HK-2 (cell line): Measurements from ENCODE around the gene FAM131B.
"Not testable (repeated sequence)": the region's sequence is repeated elsewhere in the genome, so short reads cannot be mapped to it uniquely, and the experiment has no call there.

ENCODE experiments used
- DNase-seq: peaks from one replicate; pipeline ENCODE4 v3.0.0-alpha.2; 2018; ENCODE audit not compliant: unreplicated experiment

The FAM131B gene

DNA sequence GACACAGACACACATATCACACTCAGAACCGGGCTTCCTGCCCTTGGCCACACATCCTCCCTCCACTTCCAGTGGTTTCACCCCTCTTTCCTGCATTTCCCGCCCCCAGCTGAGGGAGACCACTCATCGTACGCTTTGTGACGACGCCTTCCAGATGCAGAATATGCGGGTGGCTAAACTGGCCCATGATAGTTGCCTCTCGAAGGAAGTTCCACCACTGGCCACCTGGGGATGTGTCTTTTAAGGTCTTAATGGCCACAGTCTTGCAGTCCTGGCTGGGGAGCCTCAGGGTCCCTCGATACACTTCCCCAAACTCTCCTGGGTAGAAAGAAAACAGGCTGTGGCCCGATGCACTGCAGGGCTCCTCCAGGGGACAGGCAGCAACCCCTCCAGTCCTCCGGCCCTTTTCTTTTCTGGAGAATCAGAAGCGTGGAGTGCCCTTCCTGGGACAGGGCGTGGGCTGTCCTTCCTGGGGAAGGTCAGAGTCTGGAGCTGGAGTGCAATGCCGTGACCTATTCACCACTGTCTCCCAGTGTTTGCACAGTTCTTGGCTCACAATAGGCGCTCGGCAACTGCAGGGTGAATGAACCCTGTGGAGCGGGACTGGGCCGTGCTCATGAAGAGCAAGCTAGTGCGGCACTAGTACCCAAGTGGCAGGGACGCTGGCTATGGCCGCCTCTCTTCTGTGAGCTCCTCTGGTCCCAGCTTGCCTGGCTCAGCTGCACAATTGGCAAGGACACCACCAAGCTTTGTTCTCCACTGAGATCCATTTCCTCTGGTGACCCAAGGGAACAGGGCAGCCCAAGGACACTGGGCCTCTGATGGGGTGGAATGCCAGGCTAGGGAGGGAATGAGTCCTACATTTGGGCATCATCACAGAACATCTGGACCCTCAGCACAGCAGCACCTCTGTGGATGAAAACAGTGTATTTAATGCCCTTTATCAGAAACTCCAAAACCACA, 33.0 kb upstream of the FAM131B start:
- DNase-seq = no peak

DNA sequence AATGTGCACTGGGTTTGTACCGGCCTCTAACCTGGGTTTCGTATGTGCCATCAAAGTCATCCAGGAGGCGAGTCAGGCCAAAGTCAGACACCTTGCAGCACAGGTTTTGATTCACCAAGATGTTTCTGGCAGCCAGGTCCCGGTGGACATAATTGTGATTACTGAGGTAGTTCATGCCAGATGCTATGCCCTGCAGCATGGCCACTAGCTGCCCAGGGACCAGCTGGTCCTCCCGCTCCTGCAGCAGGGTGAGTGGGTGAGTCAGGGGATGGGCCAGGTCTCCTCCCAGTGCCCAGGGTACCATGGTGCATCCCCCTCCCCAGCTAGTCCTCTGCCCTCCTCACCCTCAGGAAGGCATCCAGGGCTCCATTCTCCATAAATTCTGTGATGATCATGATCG, 32.3 kb upstream of the FAM131B start:
- DNase-seq = no peak

DNA sequence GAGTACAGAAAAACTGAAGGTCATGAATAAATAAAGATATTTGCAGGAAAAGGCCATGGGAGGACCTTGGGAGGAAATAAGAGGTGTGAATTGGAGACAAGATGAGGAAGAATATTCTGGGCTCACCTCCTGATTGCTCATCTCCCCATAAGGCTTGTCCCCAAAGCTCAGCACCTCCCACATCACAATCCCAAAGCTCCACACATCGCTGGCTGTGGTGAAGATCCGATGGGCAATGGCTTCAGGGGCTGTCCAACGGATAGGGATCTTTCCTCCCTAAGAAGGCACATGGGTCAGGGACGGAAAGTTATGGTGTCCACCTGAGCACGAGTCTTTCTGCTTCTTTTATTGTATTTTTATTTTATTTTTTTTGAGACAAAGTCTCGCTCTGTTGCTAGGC, 31.6 kb upstream of the FAM131B start:
- peak; percentile 20 for DNase-seq

DNA sequence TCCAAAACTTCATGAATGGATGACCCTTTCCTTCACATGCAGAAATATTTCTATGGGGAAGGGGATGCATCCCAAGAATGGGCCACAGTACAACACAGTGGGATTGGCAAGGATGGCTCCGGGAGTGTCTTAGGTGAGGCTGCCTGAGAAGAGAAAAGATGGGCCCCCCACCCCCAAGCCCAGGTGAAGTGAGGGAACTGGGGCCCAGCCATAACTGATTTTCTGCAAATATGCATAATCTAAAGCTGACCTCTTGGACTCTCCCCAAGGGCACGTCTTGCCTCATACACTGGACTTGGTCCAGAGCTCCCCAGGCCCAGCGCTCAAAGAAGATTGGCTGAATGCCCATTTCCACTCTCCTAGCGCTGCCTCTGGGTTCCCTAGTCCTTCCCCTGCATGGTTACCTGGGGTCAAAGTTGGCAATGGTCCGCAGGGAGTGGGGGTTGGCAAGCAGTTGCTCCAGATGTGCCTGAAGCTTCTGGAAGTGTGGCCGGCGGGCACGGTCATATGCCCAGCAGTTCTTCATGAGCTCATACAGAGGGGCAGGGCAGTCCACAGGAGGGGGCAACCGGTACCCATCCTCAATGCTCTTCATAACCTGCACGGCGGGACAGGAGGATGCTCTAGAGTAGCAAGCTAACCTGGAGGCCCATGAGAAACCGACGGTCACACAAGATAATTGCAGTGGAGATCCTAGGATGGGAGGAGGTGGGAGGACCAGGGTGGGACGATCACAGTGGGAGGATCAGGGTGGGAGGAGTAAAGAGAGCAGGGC, 30.9 kb upstream of the FAM131B start:
- peak; percentile 28 for DNase-seq

DNA sequence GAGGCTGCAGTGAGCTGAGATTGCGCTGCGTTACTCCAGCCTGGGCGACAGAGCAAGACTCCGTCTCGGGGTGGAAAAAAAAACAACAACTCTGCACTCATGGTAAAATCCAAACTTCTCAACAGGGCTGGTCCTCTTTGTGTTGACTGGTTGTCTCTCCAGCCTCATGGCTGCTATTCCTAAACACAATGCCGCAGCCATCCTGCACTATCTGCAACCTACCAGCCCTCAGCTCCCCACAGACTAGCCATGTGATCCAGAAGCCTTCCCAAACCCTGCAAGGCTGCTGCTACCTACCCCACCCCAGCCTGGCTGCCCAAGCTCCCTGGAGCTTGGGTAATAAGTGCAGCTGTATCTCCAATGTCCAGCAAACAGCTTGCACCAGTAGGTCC, 30.4 kb upstream of the FAM131B start:
- DNase-seq = no peak

DNA sequence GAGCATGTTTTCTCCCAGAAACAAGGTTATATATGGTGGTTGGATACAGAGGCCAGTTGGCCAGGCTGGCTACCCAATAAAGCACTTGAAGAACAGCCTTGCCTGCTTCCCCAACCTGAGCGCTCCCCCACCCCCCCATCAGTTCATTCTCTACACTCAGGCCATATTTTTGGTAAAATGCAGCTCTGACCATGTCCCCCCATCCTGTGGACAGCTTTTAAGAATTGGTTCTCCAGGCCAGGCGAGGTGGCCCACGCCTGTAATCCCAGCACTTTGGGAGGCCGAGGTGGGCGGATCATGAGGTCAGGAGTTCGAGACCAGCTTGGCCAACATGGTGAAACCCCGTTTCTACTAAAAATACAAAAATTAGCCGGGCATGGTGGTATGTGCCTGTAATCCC, 29.9 kb upstream of the FAM131B start:
- not testable (repeated sequence) for DNase-seq

DNA sequence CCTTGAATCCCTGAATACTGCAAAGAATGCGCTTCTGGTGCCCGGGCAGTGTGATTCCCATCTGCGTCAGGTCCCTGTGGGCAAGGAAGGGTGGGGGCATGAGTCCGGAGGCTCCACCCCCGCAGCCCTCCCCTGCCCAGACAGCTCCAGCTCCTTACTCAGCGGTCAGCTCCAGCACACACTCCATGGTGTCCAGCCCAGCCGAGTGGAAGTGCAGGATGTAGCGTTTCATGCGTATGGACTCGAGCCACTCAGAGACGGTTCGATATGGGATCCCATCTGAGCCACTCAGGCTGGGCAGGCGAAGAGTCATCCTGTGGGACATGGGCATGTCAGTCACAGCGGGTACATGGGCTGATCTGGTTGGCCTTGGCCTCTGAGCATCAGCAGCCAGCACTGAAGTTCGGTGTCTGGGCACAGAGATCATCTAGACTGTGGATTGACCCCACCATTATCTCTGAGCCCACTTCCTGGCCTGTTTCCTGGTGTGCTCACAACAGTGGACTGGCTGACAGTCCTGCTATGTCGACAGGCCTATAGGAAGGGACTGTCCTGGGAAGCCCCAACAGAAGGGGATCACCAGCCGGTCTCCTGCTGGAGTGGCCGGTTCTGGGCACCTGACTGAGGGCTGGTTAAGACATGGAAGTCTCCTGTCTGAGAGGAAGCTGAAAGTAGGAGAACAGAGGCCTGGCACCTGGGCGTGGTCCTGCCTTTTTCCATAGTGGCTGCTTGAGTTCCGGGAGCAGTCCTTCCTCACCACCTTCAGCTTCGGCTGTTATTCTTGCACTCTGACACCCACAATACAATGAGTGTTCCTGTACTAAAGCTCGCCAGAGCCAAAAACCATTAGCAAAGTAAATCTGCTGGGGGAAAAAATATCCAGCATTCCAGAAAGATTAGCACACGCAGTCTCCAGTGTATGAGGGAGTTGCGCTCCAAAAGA, 29.2 kb upstream of the FAM131B start:
- peak; percentile 20 for DNase-seq

DNA sequence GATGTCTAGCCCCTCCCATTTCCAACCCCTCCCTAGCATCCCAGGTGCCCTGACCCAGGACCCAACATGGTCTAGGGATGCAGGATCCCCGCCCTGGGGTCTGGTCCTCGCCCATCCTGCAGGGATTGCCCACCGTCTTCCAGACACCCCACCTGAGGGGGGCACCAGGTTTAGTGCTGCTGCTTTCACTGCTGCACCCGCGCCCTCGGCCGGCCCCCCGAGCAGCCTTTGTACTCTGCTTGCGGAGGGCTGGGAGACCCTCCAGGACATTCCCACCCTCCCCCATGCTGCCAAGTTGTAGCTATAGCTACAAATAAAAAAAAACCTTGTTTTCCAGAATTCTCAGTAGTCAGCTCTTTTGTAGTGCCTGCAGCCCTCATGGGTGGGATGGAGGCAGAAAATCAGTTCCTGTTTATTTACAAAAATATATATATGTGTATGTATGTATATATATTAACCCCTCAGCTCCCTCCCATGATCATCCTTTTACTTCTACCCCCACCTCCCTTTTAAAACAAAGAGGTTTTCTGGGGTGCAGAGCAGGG, 28.3 kb upstream of the FAM131B start:
- DNase-seq = no peak

DNA sequence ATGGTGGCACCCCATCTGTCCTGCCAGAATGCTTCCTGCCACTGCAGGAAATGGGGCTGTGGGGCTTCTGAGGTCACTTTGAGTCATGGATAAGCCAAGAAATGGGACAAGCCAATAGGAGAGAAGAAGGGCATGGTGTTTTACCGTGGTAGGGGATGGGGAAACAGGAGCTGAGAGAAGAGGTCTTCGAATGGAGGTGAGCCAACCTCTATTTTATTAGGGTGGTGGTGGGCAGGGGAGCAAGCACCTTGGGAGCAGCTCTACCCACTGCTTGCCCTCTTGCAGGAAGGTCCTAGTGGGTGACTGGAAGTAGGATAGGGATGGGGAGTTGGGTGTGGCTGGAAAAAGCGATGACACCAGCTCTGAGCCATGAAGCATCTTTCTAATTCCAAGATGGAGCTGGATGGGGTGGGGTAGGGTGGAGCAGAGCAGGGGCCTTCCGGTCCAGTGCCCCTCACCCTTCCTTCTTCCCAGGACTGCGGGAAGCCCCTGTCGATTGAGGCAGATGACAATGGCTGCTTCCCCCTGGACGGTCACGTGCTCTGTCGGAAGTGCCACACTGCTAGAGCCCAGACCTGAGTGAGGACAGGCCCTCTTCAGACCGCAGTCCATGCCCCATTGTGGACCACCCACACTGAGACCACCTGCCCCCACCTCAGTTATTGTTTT, 27.7 kb upstream of the FAM131B start:
- no peak for DNase-seq

DNA sequence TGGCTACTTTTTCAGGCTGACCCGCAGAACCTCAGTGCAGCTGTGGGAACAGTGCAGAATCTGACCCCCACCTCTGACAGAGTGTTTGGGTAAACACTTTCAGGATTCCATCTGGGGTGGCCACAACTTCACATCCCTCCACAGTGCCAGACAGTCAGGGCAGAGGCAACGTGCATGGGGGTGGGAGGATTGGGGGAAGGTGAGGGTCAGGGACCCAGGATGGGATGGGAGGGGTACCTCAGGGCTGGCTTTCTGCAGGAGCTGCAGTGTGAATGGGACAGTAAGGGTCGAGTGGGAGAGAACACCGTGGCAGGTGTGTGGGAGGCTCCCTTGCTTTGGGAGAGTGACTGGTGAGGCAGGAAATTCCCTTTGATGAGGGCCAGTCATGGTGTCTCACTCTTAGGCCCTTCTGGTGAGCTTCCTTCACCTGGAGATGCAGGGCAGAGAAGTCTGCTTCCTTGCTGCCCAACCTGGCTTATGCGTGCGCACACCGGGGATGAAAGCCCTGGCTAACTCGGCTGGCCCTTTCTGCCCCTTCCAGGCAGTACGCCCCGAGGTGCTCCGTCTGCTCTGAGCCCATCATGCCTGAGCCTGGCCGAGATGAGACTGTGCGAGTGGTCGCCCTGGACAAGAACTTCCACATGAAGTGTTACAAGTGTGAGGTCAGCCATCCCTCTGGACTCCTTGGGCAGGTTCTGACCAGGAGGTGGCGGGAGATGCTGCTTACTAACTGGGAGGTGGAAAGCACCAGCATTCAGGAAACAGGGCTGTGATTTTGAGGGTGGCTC, 27.0 kb upstream of the FAM131B start:
- DNase-seq = no peak

DNA sequence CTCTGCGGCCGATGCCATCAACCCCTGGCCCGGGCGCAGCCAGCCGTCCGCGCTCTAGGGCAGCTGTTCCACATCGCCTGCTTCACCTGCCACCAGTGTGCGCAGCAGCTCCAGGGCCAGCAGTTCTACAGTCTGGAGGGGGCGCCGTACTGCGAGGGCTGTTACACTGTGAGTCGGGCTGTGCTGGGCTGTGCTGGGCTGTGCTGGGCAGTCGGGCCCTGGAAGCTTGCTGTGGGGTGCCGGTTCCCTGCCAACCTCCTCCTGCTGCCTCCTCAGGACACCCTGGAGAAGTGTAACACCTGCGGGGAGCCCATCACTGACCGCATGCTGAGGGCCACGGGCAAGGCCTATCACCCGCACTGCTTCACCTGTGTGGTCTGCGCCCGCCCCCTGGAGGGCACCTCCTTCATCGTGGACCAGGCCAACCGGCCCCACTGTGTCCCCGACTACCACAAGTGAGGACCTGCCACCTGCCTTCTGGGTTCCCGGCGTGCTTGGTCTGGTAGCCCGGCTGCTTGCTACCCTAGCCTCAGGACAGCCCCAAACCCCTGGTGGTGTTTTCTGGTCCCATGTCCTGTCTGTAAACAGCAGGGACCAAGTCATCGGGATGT, 26.1 kb upstream of the FAM131B start:
- no peak for DNase-seq

DNA sequence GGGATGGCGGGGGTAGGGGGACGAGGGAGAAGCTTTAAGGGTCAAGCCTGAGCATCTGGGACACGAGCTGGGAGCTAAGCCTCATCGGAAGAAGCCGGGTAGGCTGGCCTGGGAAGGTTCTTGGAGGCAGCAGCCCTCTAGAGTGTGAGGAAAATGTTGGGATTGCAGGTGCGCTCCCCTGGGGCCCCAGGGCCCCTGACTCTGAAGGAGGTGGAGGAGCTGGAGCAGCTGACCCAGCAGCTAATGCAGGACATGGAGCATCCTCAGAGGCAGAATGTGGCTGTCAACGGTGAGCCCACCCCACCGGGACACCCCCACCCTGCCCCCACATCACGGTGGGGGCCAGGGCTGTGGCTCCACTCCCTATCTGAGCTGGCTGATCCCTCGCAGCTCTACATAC, 25.5 kb upstream of the FAM131B start:
- DNase-seq = no peak

DNA sequence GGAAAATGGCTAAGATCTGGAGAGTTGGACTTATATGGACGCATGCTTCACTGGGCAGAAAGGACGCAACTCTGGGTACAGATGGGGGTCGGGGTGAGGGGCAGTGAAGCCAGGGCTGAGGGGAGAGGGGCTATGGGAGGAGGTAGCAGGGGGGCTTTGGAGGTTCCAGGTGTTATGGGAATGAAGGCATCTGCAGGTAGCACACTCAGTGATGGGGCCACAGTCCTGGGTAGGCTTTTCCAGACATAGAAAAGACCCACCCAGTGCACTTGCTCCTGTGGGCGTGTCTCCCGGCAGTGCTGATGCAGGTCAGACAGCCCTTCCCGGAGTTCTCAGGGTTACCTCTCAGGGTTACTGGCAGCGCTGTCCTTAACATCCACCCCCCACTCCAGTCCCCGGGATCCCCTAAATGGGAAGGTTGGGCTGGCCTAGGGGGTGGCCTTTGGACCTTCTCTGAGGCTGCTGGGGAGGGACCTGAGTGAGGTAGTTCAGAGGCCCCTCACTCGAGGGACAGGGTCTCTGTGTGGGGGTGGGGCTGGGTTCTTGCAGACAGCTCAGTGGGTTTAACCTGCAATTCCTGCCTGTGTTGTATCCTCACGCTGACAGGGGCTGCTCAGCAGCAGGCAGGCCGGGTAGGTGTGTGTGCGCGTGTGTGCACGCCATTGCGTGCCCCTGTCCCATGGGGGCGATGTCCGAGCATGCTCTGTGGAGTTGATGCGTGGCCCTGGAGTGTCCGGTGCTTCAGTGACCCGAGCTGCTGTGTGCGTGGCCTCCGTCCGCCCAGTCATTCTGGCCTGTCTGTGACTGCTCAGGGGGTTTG, 24.9 kb upstream of the FAM131B start:
- peak; percentile 17 for DNase-seq

DNA sequence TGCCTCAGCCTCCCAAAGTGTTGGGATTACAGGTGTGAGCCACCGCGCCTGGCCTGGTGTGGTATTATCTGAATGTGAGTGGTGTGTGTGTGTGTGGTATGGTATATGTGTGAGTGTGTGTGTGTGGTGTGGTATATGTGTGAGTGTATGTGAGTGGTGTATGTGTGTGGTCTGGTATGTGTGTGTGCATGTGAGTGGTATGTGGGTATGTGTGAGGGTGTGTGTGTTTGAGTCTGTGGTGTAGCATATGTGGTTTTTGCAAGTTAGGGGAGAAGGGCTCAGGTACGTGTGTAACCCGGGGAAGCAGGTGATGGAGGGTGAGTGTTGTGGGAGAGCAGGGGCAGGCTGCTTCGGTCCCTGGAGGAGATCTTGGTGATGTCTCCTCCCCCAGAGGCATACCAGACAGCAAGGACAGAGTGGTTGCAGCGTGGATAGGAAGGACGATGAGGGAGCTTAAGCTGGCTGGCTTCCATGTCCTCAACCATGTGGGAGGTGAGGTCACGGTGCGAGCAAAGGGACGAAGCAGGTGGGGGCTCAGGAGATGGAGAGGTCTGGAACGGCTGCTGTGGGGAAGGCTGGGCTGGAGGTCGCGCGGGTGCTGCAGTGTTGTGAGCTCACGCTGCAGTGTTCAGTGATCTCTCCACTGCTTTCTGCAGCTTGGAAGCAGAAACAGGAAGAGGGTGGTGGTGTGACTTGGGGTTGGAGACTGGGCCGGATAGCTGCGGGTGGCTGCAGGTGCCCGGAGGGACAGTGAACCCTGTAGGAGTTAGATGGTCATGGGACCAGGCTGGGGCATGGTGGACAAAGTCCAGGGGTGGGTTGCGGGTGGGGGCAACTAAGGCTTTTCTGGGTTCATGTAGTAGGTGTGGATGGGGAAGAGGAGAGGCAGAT, 23.6 kb upstream of the FAM131B start:
- no peak for DNase-seq

DNA sequence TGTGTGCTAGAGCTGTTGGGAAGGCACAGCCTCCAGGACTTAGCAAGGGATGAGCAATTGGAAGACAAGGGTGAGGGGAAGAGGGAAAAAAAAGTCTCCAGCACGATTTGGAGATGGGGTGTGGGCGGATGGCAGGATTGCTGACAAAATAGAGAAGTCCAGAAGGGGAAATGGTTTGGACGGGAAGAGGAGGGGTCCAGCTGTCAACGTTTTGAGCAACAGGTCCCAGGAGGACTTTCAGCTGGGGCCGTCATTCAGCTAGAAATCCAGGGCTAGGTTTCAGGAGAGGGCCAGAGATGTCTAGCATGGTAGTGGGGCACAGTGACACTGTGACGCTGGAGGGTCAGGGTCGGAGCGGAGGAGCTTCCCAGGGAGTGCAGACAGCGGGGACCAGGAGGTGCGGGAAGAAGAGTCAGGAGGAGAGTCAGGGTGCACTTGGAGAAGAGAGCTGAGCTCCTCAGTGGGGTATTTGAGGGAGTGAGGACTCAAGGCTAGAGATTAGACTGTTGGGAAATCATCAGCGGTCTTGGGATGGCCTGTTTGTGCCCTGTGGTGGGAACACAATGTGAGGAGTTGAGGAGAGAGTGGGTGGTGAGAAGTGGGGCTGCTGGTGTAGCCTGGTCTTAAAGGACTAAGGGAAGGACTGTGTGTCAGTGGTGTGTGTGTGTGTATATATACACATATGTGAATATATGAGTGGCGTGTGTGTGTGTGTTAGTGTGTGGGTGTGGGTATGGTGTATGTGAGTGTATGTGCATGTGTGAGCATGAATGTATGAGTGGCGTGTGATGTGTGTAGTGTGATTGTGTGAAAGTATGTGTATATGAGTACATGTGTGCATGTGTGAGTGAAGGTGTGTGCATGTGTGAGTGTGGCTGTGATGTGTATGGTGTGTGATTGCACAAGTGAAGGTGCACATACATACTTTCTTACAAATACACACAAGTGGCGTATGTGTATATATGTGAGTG, 22.4 kb upstream of the FAM131B start:
- DNase-seq = no peak

DNA sequence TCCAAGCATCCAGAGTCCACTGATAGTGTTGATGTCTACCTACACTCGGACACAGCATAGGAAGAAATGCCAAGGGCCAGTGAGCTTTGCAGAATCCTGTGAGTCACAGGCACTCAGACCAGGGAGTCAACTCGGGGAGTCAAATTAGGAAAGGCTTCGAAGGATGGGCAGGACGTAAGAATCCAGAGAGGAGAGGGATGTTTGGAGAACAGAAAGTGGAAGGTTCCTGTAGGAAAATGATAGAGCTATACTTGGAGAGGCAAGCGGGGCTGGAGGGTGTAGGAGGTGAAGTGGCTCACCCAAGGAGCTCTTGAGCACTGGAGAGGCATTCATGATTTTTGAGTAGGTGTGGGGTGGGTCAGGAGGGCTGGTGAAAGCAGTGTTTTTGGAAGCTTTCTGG, 21.6 kb upstream of the FAM131B start:
- peak; percentile 30 for DNase-seq

DNA sequence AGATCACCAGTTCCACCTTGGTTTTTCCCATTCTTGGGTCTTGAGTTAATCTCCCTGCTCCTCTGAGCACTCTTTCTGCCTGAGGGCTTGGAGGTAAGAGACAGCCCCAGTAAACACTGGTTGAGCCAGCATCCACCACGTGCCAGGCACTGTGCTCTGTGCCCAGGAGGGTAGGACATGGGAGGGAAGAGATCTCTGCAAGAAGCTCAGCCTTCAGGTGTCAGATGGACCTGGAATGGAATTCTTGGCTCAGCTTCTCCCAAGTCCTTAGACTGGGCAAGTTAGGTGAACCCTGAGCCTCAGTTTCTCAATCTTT, 21.1 kb upstream of the FAM131B start:
- DNase-seq = no peak
